ENCODE results near the gene REV3L.

DNA sequence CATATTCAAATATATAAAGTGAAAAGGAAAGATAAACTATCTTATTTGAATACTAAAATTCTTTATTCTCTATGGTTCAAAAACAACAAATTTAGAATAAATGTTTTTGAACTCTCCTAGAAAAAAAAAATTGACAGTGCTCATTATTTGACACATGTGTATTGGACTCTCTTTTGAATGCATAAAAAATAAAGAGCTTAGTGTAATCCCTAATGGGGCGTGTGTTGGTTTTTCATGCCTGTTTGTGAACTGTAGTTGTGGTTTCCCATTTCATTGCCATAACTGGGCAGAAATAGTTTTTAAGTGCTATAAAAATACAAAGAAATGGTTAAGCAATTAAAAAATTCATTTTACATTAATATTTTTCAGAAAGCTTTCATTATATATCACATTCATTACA is 101.3 kb downstream of the REV3L start:
- TF ChIP-seq FOXM1 (IDR thresholded peaks at IDR 0.05; ENCODE audit: low read depth) (no peak), POLR2AphosphoS5 (IDR thresholded peaks at IDR 0.05; ENCODE audit: low read depth, low read length) (no peak), CHD2 (IDR thresholded peaks at IDR 0.05; ENCODE audit: low read length, partially characterized antibody) (no peak), TAF1 (IDR thresholded peaks at IDR 0.05; ENCODE audit: borderline replicate concordance, low read depth, low read length) (no peak), YY1 (IDR thresholded peaks at IDR 0.05; ENCODE audit: low read depth) (no peak), NRF1 (IDR thresholded peaks at IDR 0.05; ENCODE audit: low read depth, low read length) (no peak), NFIC (IDR thresholded peaks at IDR 0.05; ENCODE audit: borderline replicate concordance) (no peak)
- TF ChIP-seq, protein P1, sequence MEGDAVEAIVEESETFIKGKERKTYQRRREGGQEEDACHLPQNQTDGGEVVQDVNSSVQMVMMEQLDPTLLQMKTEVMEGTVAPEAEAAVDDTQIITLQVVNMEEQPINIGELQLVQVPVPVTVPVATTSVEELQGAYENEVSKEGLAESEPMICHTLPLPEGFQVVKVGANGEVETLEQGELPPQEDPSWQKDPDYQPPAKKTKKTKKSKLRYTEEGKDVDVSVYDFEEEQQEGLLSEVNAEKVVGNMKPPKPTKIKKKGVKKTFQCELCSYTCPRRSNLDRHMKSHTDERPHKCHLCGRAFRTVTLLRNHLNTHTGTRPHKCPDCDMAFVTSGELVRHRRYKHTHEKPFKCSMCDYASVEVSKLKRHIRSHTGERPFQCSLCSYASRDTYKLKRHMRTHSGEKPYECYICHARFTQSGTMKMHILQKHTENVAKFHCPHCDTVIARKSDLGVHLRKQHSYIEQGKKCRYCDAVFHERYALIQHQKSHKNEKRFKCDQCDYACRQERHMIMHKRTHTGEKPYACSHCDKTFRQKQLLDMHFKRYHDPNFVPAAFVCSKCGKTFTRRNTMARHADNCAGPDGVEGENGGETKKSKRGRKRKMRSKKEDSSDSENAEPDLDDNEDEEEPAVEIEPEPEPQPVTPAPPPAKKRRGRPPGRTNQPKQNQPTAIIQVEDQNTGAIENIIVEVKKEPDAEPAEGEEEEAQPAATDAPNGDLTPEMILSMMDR (IDR thresholded peaks at IDR 0.05), result no peak
- TF ChIP-seq, protein P2, sequence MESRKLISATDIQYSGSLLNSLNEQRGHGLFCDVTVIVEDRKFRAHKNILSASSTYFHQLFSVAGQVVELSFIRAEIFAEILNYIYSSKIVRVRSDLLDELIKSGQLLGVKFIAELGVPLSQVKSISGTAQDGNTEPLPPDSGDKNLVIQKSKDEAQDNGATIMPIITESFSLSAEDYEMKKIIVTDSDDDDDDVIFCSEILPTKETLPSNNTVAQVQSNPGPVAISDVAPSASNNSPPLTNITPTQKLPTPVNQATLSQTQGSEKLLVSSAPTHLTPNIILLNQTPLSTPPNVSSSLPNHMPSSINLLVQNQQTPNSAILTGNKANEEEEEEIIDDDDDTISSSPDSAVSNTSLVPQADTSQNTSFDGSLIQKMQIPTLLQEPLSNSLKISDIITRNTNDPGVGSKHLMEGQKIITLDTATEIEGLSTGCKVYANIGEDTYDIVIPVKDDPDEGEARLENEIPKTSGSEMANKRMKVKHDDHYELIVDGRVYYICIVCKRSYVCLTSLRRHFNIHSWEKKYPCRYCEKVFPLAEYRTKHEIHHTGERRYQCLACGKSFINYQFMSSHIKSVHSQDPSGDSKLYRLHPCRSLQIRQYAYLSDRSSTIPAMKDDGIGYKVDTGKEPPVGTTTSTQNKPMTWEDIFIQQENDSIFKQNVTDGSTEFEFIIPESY (IDR thresholded peaks at IDR 0.05; ENCODE audit: borderline replicate concordance, low read depth), result no peak
- TF ChIP-seq, protein P3, sequence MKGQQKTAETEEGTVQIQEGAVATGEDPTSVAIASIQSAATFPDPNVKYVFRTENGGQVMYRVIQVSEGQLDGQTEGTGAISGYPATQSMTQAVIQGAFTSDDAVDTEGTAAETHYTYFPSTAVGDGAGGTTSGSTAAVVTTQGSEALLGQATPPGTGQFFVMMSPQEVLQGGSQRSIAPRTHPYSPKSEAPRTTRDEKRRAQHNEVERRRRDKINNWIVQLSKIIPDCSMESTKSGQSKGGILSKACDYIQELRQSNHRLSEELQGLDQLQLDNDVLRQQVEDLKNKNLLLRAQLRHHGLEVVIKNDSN (IDR thresholded peaks at IDR 0.05; ENCODE audit: borderline replicate concordance, low read depth), result no peak
- TF ChIP-seq, protein P4, sequence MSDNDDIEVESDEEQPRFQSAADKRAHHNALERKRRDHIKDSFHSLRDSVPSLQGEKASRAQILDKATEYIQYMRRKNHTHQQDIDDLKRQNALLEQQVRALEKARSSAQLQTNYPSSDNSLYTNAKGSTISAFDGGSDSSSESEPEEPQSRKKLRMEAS (IDR thresholded peaks at IDR 0.05; ENCODE audit: low read depth), result no peak
